Measurements from ENCODE around the gene ATP11A. TPM values are rescaled to one million over a fixed set of nuclear protein-coding genes. Genes with fewer than 3 reads are reported as not detected.

Gene ATP11A
- total RNA-seq, 1 experiment from 2014 or later: 41.2 TPM

GRCh38 chr13:112905619-112905989, 215.8 kb downstream of the ATP11A start:
- POLR2A ChIA-PET: interaction anchor here (0.6 kb wide), 1 partner anchor 9 kb away, joined by 3 read pairs; no protein-coding TSS in a partner anchor
- Mint-ChIP-seq H3K27ac (ENCODE audit: low read depth, unreplicated experiment) (no peak overlapping the region), H3K27me3 (ENCODE audit: insufficient read depth, unreplicated experiment) (peaks cover 31% of the 10 kb centered on the region), H3K9me3 (ENCODE audit: unreplicated experiment) (no peaks in the 10 kb centered on the region), H3K36me3 (ENCODE audit: insufficient read depth, unreplicated experiment) (no peaks in the 10 kb centered on the region), H3K4me1 (ENCODE audit: insufficient read depth, unreplicated experiment) (no peaks in the 10 kb centered on the region), H3K4me3 (ENCODE audit: unreplicated experiment) (no peak overlapping the region)
- TF ChIP-seq CTCF (IDR thresholded peaks at IDR 0.05; ENCODE audit: unreplicated experiment): no peak
- no TSS peak for BruUV-seq (replicated peaks)
- no peak for DNase-seq (ENCODE audit: unreplicated experiment)
- intact Hi-C loops (cut with micrococcal nuclease): no loop called here
- CTCF ChIA-PET: interaction anchor here (0.5 kb wide), 2 partner anchors 77 to 1222 kb away, joined by 3 read pairs; no protein-coding TSS in a partner anchor

GRCh38 chr13:112905990-112906641, 216.3 kb downstream of the ATP11A start:
- Mint-ChIP-seq H3K4me1 (ENCODE audit: insufficient read depth, unreplicated experiment) (no peaks in the 10 kb centered on the region), H3K9me3 (ENCODE audit: unreplicated experiment) (no peaks in the 10 kb centered on the region), H3K36me3 (ENCODE audit: insufficient read depth, unreplicated experiment) (no peaks in the 10 kb centered on the region), H3K27me3 (ENCODE audit: insufficient read depth, unreplicated experiment) (peaks cover 28% of the 10 kb centered on the region), H3K4me3 (ENCODE audit: unreplicated experiment) (no peak overlapping the region), H3K27ac (ENCODE audit: low read depth, unreplicated experiment) (no peak overlapping the region)
- no peak for TF ChIP-seq CTCF (IDR thresholded peaks at IDR 0.05; ENCODE audit: unreplicated experiment)
- POLR2A ChIA-PET: interaction anchor here (0.6 kb wide), 1 partner anchor 9 kb away, joined by 3 read pairs; no protein-coding TSS in a partner anchor
- intact Hi-C loops (cut with micrococcal nuclease): no loop called here
- CTCF ChIA-PET: interaction anchor here (0.5 kb wide), 1 partner anchor 1222 kb away, joined by 3 read pairs; no protein-coding TSS in a partner anchor
- BruUV-seq (replicated peaks): no TSS peak
- peak; percentile 18 for DNase-seq (ENCODE audit: unreplicated experiment)

- Mint-ChIP-seq H3K9me3 (ENCODE audit: unreplicated experiment) (no peaks in the 10 kb centered on the region), H3K36me3 (ENCODE audit: insufficient read depth, unreplicated experiment) (no peaks in the 10 kb centered on the region), H3K4me1 (ENCODE audit: insufficient read depth, unreplicated experiment) (no peaks in the 10 kb centered on the region), H3K4me3 (ENCODE audit: unreplicated experiment) (no peak overlapping the region), H3K27me3 (ENCODE audit: insufficient read depth, unreplicated experiment) (peaks cover 28% of the 10 kb centered on the region), H3K27ac (ENCODE audit: low read depth, unreplicated experiment) (no peak overlapping the region)
- CTCF ChIA-PET: interaction anchor here (0.6 to 1.2 kb wide), 2 partner anchors 36 to 301 kb away, joined by 3 read pairs; no protein-coding TSS in a partner anchor
- no peak for TF ChIP-seq CTCF (IDR thresholded peaks at IDR 0.05; ENCODE audit: unreplicated experiment)
- DNase-seq (ENCODE audit: unreplicated experiment): no peak
- intact Hi-C loops (cut with micrococcal nuclease): no loop called here
- POLR2A ChIA-PET: no interaction called here
- no TSS peak for BruUV-seq (replicated peaks)
Measured at GRCh38 chr13:112907286-112907685, 217.4 kb downstream of the ATP11A start.

- Mint-ChIP-seq H3K9me3 (ENCODE audit: unreplicated experiment) (no peaks in the 10 kb centered on the region), H3K27ac (ENCODE audit: low read depth, unreplicated experiment) (no peak overlapping the region), H3K4me1 (ENCODE audit: insufficient read depth, unreplicated experiment) (no peaks in the 10 kb centered on the region), H3K36me3 (ENCODE audit: insufficient read depth, unreplicated experiment) (no peaks in the 10 kb centered on the region), H3K4me3 (ENCODE audit: unreplicated experiment) (no peak overlapping the region), H3K27me3 (ENCODE audit: insufficient read depth, unreplicated experiment) (peaks cover 28% of the 10 kb centered on the region)
- TF ChIP-seq CTCF (IDR thresholded peaks at IDR 0.05; ENCODE audit: unreplicated experiment): no peak
- intact Hi-C loops (cut with micrococcal nuclease): no loop called here
- no peak for DNase-seq (ENCODE audit: unreplicated experiment)
- ChIA-PET CTCF (interaction anchor here (1.2 kb wide), 1 partner anchor 301 kb away, joined by 3 read pairs; no protein-coding TSS in a partner anchor), POLR2A (no interaction called here)
- no TSS peak for BruUV-seq (replicated peaks)
Measured at GRCh38 chr13:112907871-112908331, 218.1 kb downstream of the ATP11A start.

Data from MCF 10A (cell line).